A673 (cell line): ENCODE data around the gene CAPN9.

Experiments used
- CTCF ChIP-seq: fragments of 300-800, 200-600 bp; sonication (generic); conservative IDR thresholded peaks from 2 replicates; pipeline ENCODE4 v1.5.1; 2017; ENCODE audit warnings: low read depth, mild to moderate bottlenecking, antibody characterized with exemption, low read length, moderate library complexity, mixed read lengths
- EZH2 ChIP-seq: fragments of 200-600 bp; sonication (generic); IDR thresholded peaks from 2 replicates; pipeline ENCODE4 v1.6.1; 2017; ENCODE audit warnings: borderline replicate concordance, low read depth, mild to moderate bottlenecking, mixed read lengths, antibody characterized with exemption, low read length; ENCODE audit not compliant: poor library complexity, severe bottlenecking

- TF ChIP-seq CTCF (no peak), EZH2 (no peak)
Measured at GRCh38 chr1:230804396-230804795, 57.2 kb downstream of the CAPN9 start.
